SK-N-SH (cell line): ENCODE measurements around the gene SHISAL2B. TPM values are rescaled to one million over a fixed set of nuclear protein-coding genes. Genes with fewer than 3 reads are reported as not detected.

Experiments used
- CTCF ChIA-PET: fragments of 300-600, 350-600 bp; formaldehyde crosslinking; extraction: SDS; loops from one replicate; lab custom pipeline; 2021; lab: Yijun Ruan, JAX
- POLR2A ChIA-PET: fragments of 350-600 bp; sonication (Branson Sonifier 250); formaldehyde crosslinking; extraction: SDS; loops from one replicate; lab custom pipeline; 2020; ENCODE audit warnings: antibody characterized with exemption, inconsistent platforms; lab: Yijun Ruan, JAX
- DNase-seq: peaks from one replicate; pipeline ENCODE4 v3.0.0; 2012
- H2AFZ ChIP-seq: fragments of 200-600 bp; sonication (generic); 2 replicates; pipeline ENCODE4 v1.8.1; 2016; ENCODE audit warnings: antibody characterized with exemption, mild to moderate bottlenecking, low read depth
- H3F3A ChIP-seq: fragments of 200-600 bp; sonication (generic); replicated peaks from 2 replicates; pipeline ENCODE3; 2016; ENCODE audit warnings: antibody characterized with exemption, mild to moderate bottlenecking; ENCODE audit not compliant: insufficient read depth
- H3K27ac ChIP-seq, 2 experiments: fragments of 200-500 bp in 1 of 2; fragments of 200-600 bp in 1 of 2; sonication (Bioruptor generic) in 1 of 2; sonication (generic), shearing (Covaris generic) in 1 of 2; 2 replicates each; pipeline versions ENCODE4 v1.5.1 to v1.6.1; 2014 to 2016; ENCODE audit warnings: low read depth in 2 of 2, inconsistent platforms in 1 of 2, low read length in 1 of 2, mild to moderate bottlenecking in 1 of 2, mixed read lengths in 1 of 2
- H3K27me3 ChIP-seq: fragments of 200-600 bp; sonication (generic), shearing (Covaris generic); 2 replicates; pipeline ENCODE4 v1.6.1; 2016; ENCODE audit warnings: mixed run types; ENCODE audit not compliant: insufficient read depth
- H3K36me3 ChIP-seq, 2 experiments: fragments of 200-500 bp in 1 of 2; fragments of 200-600 bp in 1 of 2; sonication (Bioruptor generic) in 1 of 2; sonication (generic) in 1 of 2; replicated peaks in 1 of 2; 2 replicates each; pipeline versions ENCODE3 to v1.5.1; 2014 to 2016; ENCODE audit warnings: low read length in 1 of 2, mild to moderate bottlenecking in 1 of 2; ENCODE audit not compliant: insufficient read depth in 2 of 2, control insufficient read depth in 1 of 2
- H3K4me1 ChIP-seq, 2 experiments: fragments of 200-500 bp in 1 of 2; fragments of 200-600 bp in 1 of 2; sonication (Bioruptor generic) in 1 of 2; sonication (generic), shearing (Covaris generic) in 1 of 2; 2 replicates each; pipeline versions ENCODE4 v1.5.1 to v1.6.1; 2014 to 2016; ENCODE audit warnings: low read depth in 1 of 2, low read length in 1 of 2, mixed run types in 1 of 2; ENCODE audit not compliant: insufficient read depth in 2 of 2, control insufficient read depth in 1 of 2
- H3K4me2 ChIP-seq: fragments of 200-600 bp; sonication (generic), shearing (Covaris generic); 2 replicates; pipeline ENCODE4 v1.6.1; 2017; ENCODE audit warnings: mixed run types
- H3K4me3 ChIP-seq, 2 experiments: fragments of 200-500 bp in 1 of 2; fragments of 200-600 bp in 1 of 2; sonication (Bioruptor generic) in 1 of 2; sonication (generic), shearing (Covaris generic) in 1 of 2; 2 replicates each; pipeline versions ENCODE4 v1.5.1 to v1.8.1; 2014 to 2016; ENCODE audit warnings: low read depth in 2 of 2, inconsistent platforms in 1 of 2, low read length in 1 of 2, mild to moderate bottlenecking in 1 of 2, mixed read lengths in 1 of 2, moderate library complexity in 1 of 2
- H3K79me2 ChIP-seq: fragments of 200-600 bp; sonication (generic); 2 replicates; pipeline ENCODE4 v1.8.1; 2017; ENCODE audit warnings: mild to moderate bottlenecking; ENCODE audit not compliant: insufficient read depth
- H3K9ac ChIP-seq: fragments of 200-600 bp; sonication (generic); 2 replicates; pipeline ENCODE4 v1.6.1; 2017; ENCODE audit warnings: mixed run types
- H3K9me2 ChIP-seq: fragments of 200-600 bp; sonication (generic); 2 replicates; pipeline ENCODE4 v1.6.1; 2017; ENCODE audit warnings: mixed run types
- H3K9me3 ChIP-seq: fragments of 200-600 bp; sonication (generic); 2 replicates; pipeline ENCODE4 v1.6.1; 2017; ENCODE audit warnings: mixed run types, mild to moderate bottlenecking, moderate library complexity
- H4K20me1 ChIP-seq: fragments of 200-600 bp; sonication (generic); 2 replicates; pipeline ENCODE4 v1.6.1; 2017; ENCODE audit warnings: mild to moderate bottlenecking, mixed run types; ENCODE audit not compliant: insufficient read depth
- CTCF ChIP-seq: fragments of 200-600 bp; sonication (generic); IDR thresholded peaks from 2 replicates; pipeline ENCODE4 v1.6.1; 2017; ENCODE audit warnings: antibody characterized with exemption, mild to moderate bottlenecking, moderate library complexity
- ELF1 ChIP-seq: IDR thresholded peaks from 2 replicates; pipeline ENCODE4 v1.4.0; 2012
- EP300 ChIP-seq, 2 experiments: IDR thresholded peaks; 2 replicates each; pipeline versions ENCODE4 v1.4.0 to v1.6.1; 2012; ENCODE audit warnings: borderline replicate concordance in 1 of 2, low read depth in 1 of 2, low read length in 1 of 2
- FOSL2 ChIP-seq: IDR thresholded peaks from 2 replicates; pipeline ENCODE4 v1.4.0; 2012; ENCODE audit warnings: low read depth, mild to moderate bottlenecking, moderate library complexity, borderline replicate concordance
- FOXJ3 ChIP-seq: sonication (generic); formaldehyde crosslinking; IDR thresholded peaks from 2 replicates; pipeline ENCODE4 v1.5.1; 2020; ENCODE audit warnings: mild to moderate bottlenecking, missing genetic modification reagents
- FOXM1 ChIP-seq: IDR thresholded peaks from 2 replicates; pipeline ENCODE4 v1.4.0; 2012; ENCODE audit warnings: low read depth, mild to moderate bottlenecking
- GABPA ChIP-seq: IDR thresholded peaks from 2 replicates; pipeline ENCODE4 v1.4.0; 2012; ENCODE audit warnings: low read depth, mild to moderate bottlenecking
- GATA2 ChIP-seq: sonication (generic); formaldehyde crosslinking; IDR thresholded peaks from 2 replicates; pipeline ENCODE4 v1.5.0; 2020; ENCODE audit warnings: mild to moderate bottlenecking, missing genetic modification reagents
- IRF3 ChIP-seq: fragments of 150-350 bp; IDR thresholded peaks from 2 replicates; pipeline ENCODE4 v1.6.1; 2016; ENCODE audit warnings: mild to moderate bottlenecking, low read depth, low read length
- MEF2A ChIP-seq: IDR thresholded peaks from 2 replicates; pipeline ENCODE4 v1.4.0; 2012; ENCODE audit warnings: low read depth, borderline replicate concordance
- RXRA ChIP-seq: IDR thresholded peaks from 2 replicates; pipeline ENCODE4 v1.4.0; 2012; ENCODE audit warnings: low read depth, mild to moderate bottlenecking, borderline replicate concordance
- SIN3A ChIP-seq: IDR thresholded peaks from 2 replicates; pipeline ENCODE4 v1.6.1; 2012; ENCODE audit warnings: low read depth, mild to moderate bottlenecking, low read length, moderate library complexity, borderline replicate concordance
- TAF1 ChIP-seq: IDR thresholded peaks from 2 replicates; pipeline ENCODE4 v1.6.1; 2012; ENCODE audit warnings: low read depth, mild to moderate bottlenecking, low read length, moderate library complexity, borderline replicate concordance
- TCF12 ChIP-seq: IDR thresholded peaks from 2 replicates; pipeline ENCODE4 v1.4.0; 2012
- TEAD4 ChIP-seq: IDR thresholded peaks from 2 replicates; pipeline ENCODE4 v1.4.0; 2012; ENCODE audit warnings: mild to moderate bottlenecking, borderline replicate concordance; ENCODE audit not compliant: insufficient read depth
- USF2 ChIP-seq: fragments of 150-350 bp; IDR thresholded peaks from 2 replicates; pipeline ENCODE4 v1.6.1; 2017; ENCODE audit warnings: antibody characterized with exemption, low read length, low read depth, borderline replicate concordance
- YY1 ChIP-seq: IDR thresholded peaks from 2 replicates; pipeline ENCODE4 v1.4.0; 2012; ENCODE audit warnings: low read depth, mild to moderate bottlenecking
- WGBS: methylation state at CpG from one replicate; pipeline ENCODE4 v1.1.6; 2017; ENCODE audit warnings: low lambda C conversion rate; 5-methylcytosine and 5-hydroxymethylcytosine counted together
- polyA plus RNA-seq, 3 experiments: library from polyadenylated mRNA; depleted of rRNA; stranded (reverse); fragments of >200 nt; gene quantifications; 2 replicates each; pipeline ENCODE4 v1.2.3, GENCODE V29; 2012
- TF ChIP-seq, protein P1 (sequence below): IDR thresholded peaks from 2 replicates; pipeline ENCODE4 v1.4.0; 2012; ENCODE audit warnings: low read depth, borderline replicate concordance
- TF ChIP-seq, protein P2 (sequence below): IDR thresholded peaks from 2 replicates; pipeline ENCODE4; 2012

SHISAL2B gene
- polyA plus RNA-seq, 1 of the 3 experiments (the other 2 are of a cell fraction): not detected

GRCh38 chr5:64649512-64649911, 40.8 kb upstream of the SHISAL2B start (continued):
- no peak for TF ChIP-seq TCF12
- no peak for TF ChIP-seq GATA2 (CRISPR knock-in tag)
- no peak for TF ChIP-seq SIN3A
- no peak for TF ChIP-seq YY1
- TF ChIP-seq FOXM1: no peak

GRCh38 chr5:64653766-64654560, 36.3 kb upstream of the SHISAL2B start:
- TF ChIP-seq MEF2A (no peak), IRF3 (no peak), CTCF (no peak), TEAD4 (no peak), ELF1 (no peak), EP300 (IDR thresholded peaks at IDR 0.05; ENCODE audit: borderline replicate concordance in 1 of 2, low read depth in 1 of 2, low read length in 1 of 2) (no peak), GABPA (no peak), RXRA (no peak), USF2 (no peak), FOSL2 (no peak), TAF1 (no peak), SIN3A (no peak), FOXJ3 (CRISPR knock-in tag) (no peak)
- TF ChIP-seq, protein P1, sequence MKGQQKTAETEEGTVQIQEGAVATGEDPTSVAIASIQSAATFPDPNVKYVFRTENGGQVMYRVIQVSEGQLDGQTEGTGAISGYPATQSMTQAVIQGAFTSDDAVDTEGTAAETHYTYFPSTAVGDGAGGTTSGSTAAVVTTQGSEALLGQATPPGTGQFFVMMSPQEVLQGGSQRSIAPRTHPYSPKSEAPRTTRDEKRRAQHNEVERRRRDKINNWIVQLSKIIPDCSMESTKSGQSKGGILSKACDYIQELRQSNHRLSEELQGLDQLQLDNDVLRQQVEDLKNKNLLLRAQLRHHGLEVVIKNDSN: no peak
- TF ChIP-seq, protein P2, sequence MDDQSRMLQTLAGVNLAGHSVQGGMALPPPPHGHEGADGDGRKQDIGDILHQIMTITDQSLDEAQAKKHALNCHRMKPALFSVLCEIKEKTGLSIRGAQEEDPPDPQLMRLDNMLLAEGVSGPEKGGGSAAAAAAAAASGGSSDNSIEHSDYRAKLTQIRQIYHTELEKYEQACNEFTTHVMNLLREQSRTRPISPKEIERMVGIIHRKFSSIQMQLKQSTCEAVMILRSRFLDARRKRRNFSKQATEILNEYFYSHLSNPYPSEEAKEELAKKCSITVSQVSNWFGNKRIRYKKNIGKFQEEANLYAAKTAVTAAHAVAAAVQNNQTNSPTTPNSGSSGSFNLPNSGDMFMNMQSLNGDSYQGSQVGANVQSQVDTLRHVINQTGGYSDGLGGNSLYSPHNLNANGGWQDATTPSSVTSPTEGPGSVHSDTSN: no peak
- Histone ChIP-seq H2AFZ (no peak overlapping the region), H3K9me3 (no peaks in the 10 kb centered on the region), H3K4me1 (no peaks in the 10 kb centered on the region), H3K27ac (no peak overlapping the region), H3K9me2 (no peaks in the 10 kb centered on the region), H3K36me3 (no peaks in the 10 kb centered on the region), H3K9ac (no peak overlapping the region), H4K20me1 (no peaks in the 10 kb centered on the region), H3F3A (no peaks in the 10 kb centered on the region), H3K79me2 (no peaks in the 10 kb centered on the region), H3K4me2 (no peak overlapping the region), H3K27me3 (peaks cover 9% of the 10 kb centered on the region; the same call in 1 of the 2 replicates), H3K4me3 (no peak overlapping the region)
- CTCF ChIA-PET: interaction anchor here (1.3 to 3.5 kb wide), 3 partner anchors 18 to 41 kb away, joined by 3 to 15 read pairs (median 5); no protein-coding TSS in a partner anchor
- 57% methylated on average over 3 of the region's 3 CpGs for WGBS
- POLR2A ChIA-PET: no interaction called here
- no peak for DNase-seq
